K562 (cell line): Measurements from ENCODE around the gene SFRP5. TPM values are rescaled to one million over a fixed set of nuclear protein-coding genes. Genes with fewer than 3 reads are reported as not detected.

ENCODE experiments used
- CBFB ChIP-seq: sonication (generic); formaldehyde crosslinking; IDR thresholded peaks from 2 replicates; pipeline ENCODE4 v1.4.0; 2020; ENCODE audit warnings: mild to moderate bottlenecking, missing genetic modification reagents
- DEAF1 ChIP-seq: fragments of 450-650 bp; formaldehyde crosslinking; IDR thresholded peaks from 2 replicates; pipeline ENCODE4 v1.4.0; 2020; ENCODE audit warnings: mild to moderate bottlenecking, moderate library complexity
- HES1 ChIP-seq: fragments of 450-650 bp; IDR thresholded peaks from 2 replicates; pipeline ENCODE4 v1.6.1; 2016; ENCODE audit warnings: low read depth, mild to moderate bottlenecking, moderate library complexity
- MGA ChIP-seq: fragments of 450-650 bp; IDR thresholded peaks from 2 replicates; pipeline ENCODE4 v1.6.1; 2016; ENCODE audit warnings: mild to moderate bottlenecking, moderate library complexity
- NEUROD1 ChIP-seq: fragments of 150-350 bp; IDR thresholded peaks from 2 replicates; pipeline ENCODE4 v1.6.1; 2014; ENCODE audit warnings: borderline replicate concordance, low read length, low read depth; ENCODE audit not compliant: partially characterized antibody
- PCBP1 ChIP-seq: fragments of 200-400 bp; formaldehyde crosslinking; IDR thresholded peaks from 2 replicates; pipeline ENCODE4 v1.6.1; 2018; ENCODE audit warnings: mild to moderate bottlenecking, low read depth, low read length; ENCODE audit not compliant: poor library complexity, severe bottlenecking
- PML ChIP-seq: IDR thresholded peaks from 2 replicates; pipeline ENCODE4 v1.6.1; 2012; ENCODE audit warnings: low read length, inconsistent platforms
- RNF2 ChIP-seq: sonication (generic); IDR thresholded peaks from 2 replicates; pipeline ENCODE4 v1.6.1; 2016
- ZBTB2 ChIP-seq: fragments of 450-650 bp; IDR thresholded peaks from 2 replicates; pipeline ENCODE4 v1.6.1; 2016; ENCODE audit warnings: antibody characterized with exemption
- ZC3H11A ChIP-seq: IDR thresholded peaks from 2 replicates; pipeline ENCODE4 v1.6.1; 2012; ENCODE audit warnings: low read depth, low read length, improper control_type of control experiment
- ZNF121 ChIP-seq: sonication (generic); formaldehyde crosslinking; conservative IDR thresholded peaks from 2 replicates; pipeline ENCODE4 v1.8.0; 2022; ENCODE audit warnings: missing genetic modification reagents
- ZNF785 ChIP-seq: fragments of 250-450 bp; sonication (Bioruptor Pico); IDR thresholded peaks from 2 replicates; pipeline ENCODE4 v1.4.0; 2020; ENCODE audit warnings: mild to moderate bottlenecking
- polyA plus RNA-seq, 8 experiments: library from polyadenylated mRNA; depleted of rRNA in 4 of 8; stranded (reverse) in 5 of 8; unstranded in 3 of 8; fragments of >200 nt; fragmentation: Nextera tagmentation in 2 of 8; fragmentation: Illumina TruSeq in 1 of 8; extraction: Ambion mirVana in 2 of 8; extraction: Trizol in 1 of 8; gene quantifications; 2 replicates each; pipeline versions ENCODE4 v1.2.1 to v1.2.3, GENCODE V29; 2011 to 2014; ENCODE audit warnings: inconsistent platforms in 1 of 8, missing spikeins in 1 of 8
- total RNA-seq, 7 experiments: library from RNA; depleted of rRNA in 6 of 7; stranded (reverse); fragments of >200 nt in 6 of 7; fragmentation: Illumina TruSeq in 2 of 7; extraction: Trizol in 2 of 7; gene quantifications; 2 replicates each; pipeline versions ENCODE4 v1.2.1 to v1.2.3, GENCODE V29; 2011 to 2021; ENCODE audit warnings: low replicate concordance in 1 of 7

The SFRP5 gene
- total and polyA plus RNA-seq, 9 of the 15 experiments (the other 6 are each of a cell fraction or from before 2014, with no cell fraction given), result 0.07 to 0.29 (median 0.13) TPM; not detected in 3

- TF ChIP-seq MGA (peak; percentile 100), PCBP1 (no peak), ZBTB2 (peak; percentile 90), CBFB (CRISPR knock-in tag) (no peak), PML (peak; percentile 64; the same call in 1 of the 2 replicates), ZNF785 (CRISPR knock-in tag) (no peak), NEUROD1 (no peak), ZNF121 (CRISPR knock-in tag) (no peak), ZC3H11A (no peak), DEAF1 (CRISPR knock-in tag) (no peak), RNF2 (peak; percentile 89), HES1 (no peak)
These were observed 34.7 kb downstream of the SFRP5 start, which contains the start of gene ZFYVE27 (continued) for GRCh38 chr10:97736902-97737769.
